Medulla oblongata (tissue), 1 donor: Measurements from ENCODE around the gene TMCC1.
"Not testable (repeated sequence)": the region's sequence is repeated elsewhere in the genome, so short reads cannot be mapped to it uniquely, and the experiment has no call there.

Experiments used
- DNase-seq: peaks from one replicate; pipeline ENCODE4 v3.0.0-alpha.2; 2015; ENCODE audit errors: extremely low spot score

TMCC1 gene

GRCh38 chr3:129773691-129774663 is 119.5 kb downstream of the TMCC1 start:
- DNase-seq: no peak

DNA sequence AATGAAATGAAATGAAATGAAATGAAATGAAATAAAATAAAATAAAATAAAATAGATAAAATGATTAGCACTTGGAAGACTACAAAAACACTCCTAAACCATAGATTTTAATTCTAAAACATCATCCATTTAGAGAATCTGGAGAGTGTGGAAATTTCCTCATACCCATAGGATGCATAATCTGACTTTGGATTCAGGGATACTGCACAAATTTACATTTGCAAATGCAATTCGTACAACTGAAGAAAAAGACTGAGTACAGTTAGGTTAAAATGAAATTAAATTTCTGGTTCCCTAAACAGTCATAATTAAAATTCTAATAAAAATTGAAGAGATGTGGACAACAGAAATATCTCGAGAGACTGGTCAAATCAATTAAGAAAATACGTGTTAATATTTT is 122.9 kb downstream of the TMCC1 start:
- DNase-seq: no peak

DNA sequence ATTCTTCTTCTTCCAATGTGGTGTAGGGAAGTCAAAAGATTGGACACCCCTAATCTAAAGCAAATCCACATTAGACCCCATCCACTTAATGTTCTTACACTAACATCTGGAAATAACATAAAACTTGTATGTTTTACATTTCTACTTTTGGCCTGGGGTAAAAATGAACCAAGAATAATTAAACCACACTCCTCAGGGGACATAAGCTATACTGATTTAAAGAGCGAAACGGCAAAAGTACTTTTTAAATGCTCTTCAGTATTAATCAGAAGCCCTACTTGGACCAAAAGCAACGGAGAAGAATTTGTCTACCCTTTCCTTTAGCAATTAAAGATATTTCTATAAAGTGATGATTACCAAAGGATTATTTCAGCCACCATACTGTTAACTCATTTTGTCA is 123.9 kb downstream of the TMCC1 start:
- DNase-seq: no peak

DNA sequence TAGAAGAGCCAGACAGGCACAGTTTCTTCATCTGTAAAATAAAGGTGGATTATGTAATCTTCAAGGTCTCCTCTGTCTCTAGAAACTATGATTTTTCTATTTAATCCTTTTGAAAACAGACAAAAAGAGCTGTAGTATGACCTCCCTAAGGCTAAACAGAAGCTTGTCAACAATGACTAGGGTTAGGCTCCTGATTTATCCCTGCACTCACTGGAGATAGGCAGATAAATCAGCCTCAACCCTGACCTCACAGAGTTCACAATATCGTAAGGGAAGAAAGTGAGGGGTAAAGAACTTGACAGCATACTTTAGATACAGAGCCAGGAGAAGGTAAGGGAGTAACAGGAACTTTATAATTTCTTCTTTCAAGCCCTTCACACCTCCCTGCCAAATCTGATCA is 124.8 kb downstream of the TMCC1 start:
- DNase-seq: no peak

DNA sequence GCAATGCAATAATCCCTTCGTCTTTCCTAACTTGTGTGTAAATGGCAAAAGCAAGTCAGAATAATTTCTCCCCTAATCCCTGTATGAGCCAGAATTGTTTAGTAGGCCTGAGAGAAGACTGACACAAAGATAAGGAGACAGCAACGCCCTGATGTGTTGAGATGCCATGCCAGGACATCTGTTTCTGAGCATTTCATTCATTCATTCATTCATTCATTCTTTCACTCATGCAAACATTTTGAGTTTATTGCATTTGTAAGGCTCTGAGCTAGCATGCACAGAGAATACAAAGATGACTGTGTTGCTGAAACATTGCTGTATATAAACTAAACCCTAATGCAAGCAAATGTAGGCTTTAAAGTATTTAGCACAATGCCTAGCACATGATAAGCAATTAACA is 127.4 kb downstream of the TMCC1 start:
- DNase-seq: no peak

DNA sequence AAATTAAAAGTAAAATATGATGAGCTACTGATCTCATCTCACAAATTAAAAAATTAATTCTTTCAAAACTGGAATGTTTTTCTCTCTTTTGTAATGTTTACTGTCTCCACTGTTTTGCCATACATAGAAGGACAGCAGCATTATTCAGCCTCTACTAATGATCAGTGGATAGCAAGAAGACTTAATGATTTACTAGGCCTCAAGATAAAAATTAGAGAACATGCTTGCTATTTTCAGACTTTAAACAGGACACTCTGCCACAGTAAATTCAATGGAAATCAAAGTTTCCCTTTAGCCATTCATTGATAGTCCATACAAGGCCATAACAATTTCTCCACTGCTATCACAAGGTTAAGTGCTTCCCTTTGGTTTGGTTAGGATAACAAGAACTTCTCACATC is 129.4 kb downstream of the TMCC1 start:
- no peak for DNase-seq

DNA sequence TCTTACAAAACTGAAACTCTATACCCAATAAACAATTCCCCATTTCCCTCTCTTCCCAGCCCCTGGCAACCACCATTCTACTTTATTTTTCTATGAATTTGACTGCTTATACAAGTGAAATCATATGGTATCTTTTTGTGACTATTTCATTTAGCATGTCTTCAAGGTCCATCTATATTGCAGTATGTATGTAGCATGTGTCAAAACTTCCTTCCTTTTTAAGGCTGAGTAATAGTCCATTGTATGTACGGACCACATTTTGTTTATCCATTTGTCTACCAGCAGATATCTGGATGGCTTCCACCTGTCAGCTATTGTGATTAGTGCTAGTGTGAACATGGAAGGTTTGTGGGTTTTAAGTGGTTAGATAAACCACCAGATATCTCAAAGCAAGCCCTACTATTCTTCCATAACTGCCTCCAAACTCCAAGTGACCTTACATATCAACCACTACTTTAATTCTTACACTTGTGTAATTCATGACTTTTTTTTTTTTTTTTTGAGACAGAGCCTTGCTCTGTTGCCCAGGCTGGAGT is 134.7 kb downstream of the TMCC1 start:
- DNase-seq: no peak

DNA sequence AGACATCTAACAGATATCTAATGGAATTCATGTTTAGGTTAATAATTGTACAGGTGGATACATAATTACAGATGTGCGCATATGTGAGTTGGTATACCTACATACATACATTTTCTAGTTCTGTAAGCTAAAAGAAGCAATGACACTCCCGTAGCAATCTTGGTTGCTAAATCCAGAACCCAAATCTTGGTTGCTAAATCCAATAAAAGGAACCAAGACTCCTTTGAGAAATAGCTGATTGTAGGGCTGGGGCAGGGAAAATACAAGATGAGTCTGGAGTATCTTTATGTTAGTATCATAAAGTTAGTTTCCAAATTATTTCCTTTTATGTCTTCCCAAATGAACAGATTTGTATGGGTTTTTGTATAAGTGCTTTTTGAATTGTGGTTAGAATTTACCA is 135.2 kb downstream of the TMCC1 start:
- DNase-seq: no peak

- DNase-seq: no peak
Observed at GRCh38 chr3:129756871-129757270, 136.6 kb downstream of the TMCC1 start.

DNA sequence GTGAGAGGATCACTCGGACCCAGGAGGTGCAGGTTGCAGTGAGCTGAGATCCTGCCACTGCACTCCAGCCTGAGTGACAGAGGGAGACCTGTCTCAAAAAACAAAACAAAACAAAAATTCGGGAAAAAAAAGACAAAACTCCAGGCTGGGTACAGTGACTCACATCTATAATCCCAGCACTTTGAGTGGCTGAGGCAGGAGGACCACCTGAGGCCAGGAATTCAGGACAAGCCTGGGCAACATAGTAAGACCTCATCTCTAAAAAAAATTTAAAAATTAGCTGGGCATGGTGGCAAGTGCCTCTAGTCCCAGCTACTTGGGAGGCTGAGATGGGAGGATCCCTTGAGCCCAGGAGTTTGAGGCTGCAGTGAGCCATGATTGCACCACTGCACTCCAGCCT is 142.4 kb downstream of the TMCC1 start:
- DNase-seq: not testable (repeated sequence)

- DNase-seq: no peak
Observed at GRCh38 chr3:129749692-129750091, 143.8 kb downstream of the TMCC1 start.

- no peak for DNase-seq
Observed at GRCh38 chr3:129747992-129748391, 145.5 kb downstream of the TMCC1 start.

DNA sequence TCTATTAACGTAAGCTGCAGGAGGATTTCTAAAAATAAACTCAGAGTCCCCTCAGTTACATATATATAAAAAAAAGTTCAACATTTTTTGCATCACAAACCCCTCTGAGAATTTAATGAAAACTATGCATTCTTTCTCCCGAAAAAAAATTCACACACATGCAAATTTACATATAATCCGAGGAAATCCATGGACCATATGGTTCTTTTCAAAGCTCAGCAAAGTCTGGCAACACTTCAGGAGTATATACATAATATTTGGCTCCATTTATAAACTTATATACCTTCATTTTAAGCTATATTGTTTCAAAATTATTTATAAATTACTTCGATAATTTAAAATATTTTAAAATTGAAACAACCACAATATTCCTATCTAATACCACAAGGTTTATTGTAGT is 146.4 kb downstream of the TMCC1 start:
- DNase-seq: no peak

- DNase-seq: no peak
Observed at GRCh38 chr3:129746629-129747028, 146.9 kb downstream of the TMCC1 start.

GRCh38 chr3:129745253-129745652 is 148.3 kb downstream of the TMCC1 start:
- DNase-seq: peak; percentile 39

GRCh38 chr3:129741794-129742193 is 151.7 kb downstream of the TMCC1 start:
- DNase-seq: no peak

DNA sequence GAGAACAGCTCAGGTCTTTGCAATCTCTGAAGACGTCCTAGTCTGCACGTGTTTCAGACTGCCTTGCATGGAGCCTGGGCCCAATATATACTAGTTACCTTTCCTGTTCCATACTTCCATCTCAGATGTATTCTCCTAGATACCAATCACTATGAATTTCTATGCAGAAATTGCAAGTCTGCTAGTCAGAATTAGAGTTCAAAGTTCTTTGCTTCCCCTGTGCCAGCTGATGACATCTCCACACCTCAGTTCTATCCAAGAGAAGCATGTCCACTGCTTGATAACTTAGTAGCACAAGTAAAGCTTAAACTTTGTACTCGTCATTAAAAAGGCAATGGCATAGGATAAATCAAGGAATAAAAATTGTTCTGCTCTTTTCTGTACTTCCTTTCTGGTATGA is 153.4 kb downstream of the TMCC1 start:
- DNase-seq: no peak

DNA sequence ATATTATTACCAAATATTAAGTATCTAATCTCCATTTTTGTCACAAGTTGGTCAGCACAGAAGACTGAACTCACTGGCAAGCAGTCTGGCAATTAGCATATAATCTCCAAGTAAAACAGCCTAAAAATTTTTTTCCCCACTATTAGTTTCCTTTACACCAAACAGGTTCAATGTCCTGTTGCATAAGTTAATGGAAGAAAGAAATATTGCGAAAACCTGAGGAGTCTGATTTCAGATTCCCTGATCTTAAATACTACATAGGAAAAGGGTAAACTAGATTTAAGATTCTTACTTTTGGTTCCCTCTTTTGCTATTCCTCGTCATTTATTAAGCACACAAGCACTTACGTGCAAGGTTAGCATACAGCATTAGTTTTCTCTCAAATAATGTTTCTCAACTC is 153.9 kb downstream of the TMCC1 start:
- DNase-seq: no peak

DNA sequence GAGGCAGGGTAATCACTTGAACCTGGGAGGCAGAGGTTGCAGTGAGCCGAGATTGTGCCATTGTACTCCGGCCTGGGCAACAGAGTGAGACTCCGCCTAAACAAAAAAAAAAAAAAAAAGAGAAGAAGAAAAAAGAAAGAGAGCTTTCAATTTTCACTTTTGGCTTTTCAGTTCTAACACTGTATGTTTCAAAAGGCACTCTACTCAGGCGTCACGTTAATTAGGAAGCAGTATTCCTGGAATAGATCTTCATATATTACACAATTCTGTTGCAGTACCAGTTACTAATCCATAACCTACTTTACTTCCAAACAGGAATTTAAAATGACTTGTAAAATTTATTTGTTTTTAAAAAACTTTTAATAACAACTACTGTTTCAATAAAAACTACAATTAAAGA is 155.3 kb downstream of the TMCC1 start:
- no peak for DNase-seq

GRCh38 chr3:129736070-129736469 is 157.4 kb downstream of the TMCC1 start:
- DNase-seq: no peak

DNA sequence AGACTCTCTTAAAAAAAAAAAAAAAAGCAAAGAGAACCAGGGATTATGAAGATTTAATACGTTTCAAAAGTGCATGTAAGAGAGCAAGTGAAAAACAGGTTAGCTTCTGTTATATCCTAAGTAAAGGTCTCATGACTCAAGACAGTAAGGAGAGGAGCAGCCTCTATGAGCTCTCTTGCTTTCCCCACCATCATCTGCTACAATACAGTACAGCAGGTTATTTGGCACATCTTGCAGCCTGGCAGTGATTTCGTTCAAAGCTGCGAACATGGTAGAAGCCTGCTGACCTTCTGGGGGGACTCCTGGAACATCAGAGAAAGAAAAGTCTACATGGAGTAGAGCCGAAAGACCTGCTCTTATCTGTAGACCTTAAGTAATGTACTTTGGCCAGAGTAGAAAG is 157.9 kb downstream of the TMCC1 start:
- no peak for DNase-seq

GRCh38 chr3:129734449-129734848 is 159.1 kb downstream of the TMCC1 start:
- DNase-seq: no peak

GRCh38 chr3:129732200-129732876 is 161.2 kb downstream of the TMCC1 start:
- DNase-seq: peak; percentile 40
